Astrocyte (in vitro differentiated cells and primary cell): ENCODE results near the gene SLC9B1.

Experiments
- CTCF ChIP-seq: IDR thresholded peaks from 2 replicates; pipeline ENCODE4 v1.5.1; 2011; ENCODE audit warnings: low read depth, mild to moderate bottlenecking, inconsistent platforms, low read length, moderate library complexity; ENCODE audit not compliant: insufficient read depth
- EZH2 ChIP-seq: IDR thresholded peaks from 2 replicates; pipeline ENCODE4 v1.6.1; 2012; ENCODE audit warnings: mild to moderate bottlenecking, low read length, inconsistent platforms; ENCODE audit not compliant: insufficient read depth

- TF ChIP-seq EZH2 (no peak), CTCF (no peak)
Observed at GRCh38 chr4:103019308-103020124, at the start of gene SLC9B1.
